NB4 (cell line): ENCODE measurements around the gene VEPH1.

Experiments
- DNase-seq: peaks from one replicate; pipeline ENCODE4 v3.0.0; 2010; ENCODE audit warnings: low read depth
- H3K4me3 ChIP-seq: one replicate; pipeline ENCODE4 v1.5.1; 2011; ENCODE audit warnings: mild to moderate bottlenecking, low read depth, low read length, moderate library complexity
- CTCF ChIP-seq: IDR thresholded peaks from one replicate; pipeline ENCODE4 v1.5.1; 2012; ENCODE audit warnings: low read depth, low read length
- MAX ChIP-seq: IDR thresholded peaks from 2 replicates; pipeline ENCODE4 v1.6.1; 2011; ENCODE audit warnings: low read depth, low read length
- MYC ChIP-seq: IDR thresholded peaks from 2 replicates; pipeline ENCODE4 v1.6.1; 2011; ENCODE audit warnings: low read depth, low read length
- POLR2A ChIP-seq: IDR thresholded peaks from 2 replicates; pipeline ENCODE4 v1.6.1; 2011; ENCODE audit warnings: mild to moderate bottlenecking; ENCODE audit not compliant: insufficient read length; ENCODE audit errors: extremely low read depth

The VEPH1 gene

GRCh38 chr3:157541506-157542236 lies 38.5 kb upstream of the VEPH1 start:
- DNase-seq, result no peak
- no peak for TF ChIP-seq MAX
- TF ChIP-seq CTCF, result no peak
- TF ChIP-seq POLR2A, result no peak
- no peak for TF ChIP-seq MYC
- H3K4me3 ChIP-seq, result no peak overlapping the region

- DNase-seq, result no peak
- TF ChIP-seq POLR2A (no peak), CTCF (no peak)
- no peak overlapping the region for H3K4me3 ChIP-seq
These were observed 37.4 kb upstream of the VEPH1 start for GRCh38 chr3:157540656-157541055.

- no peak for TF ChIP-seq POLR2A
- no peak for TF ChIP-seq MAX
- TF ChIP-seq MYC, result no peak
- TF ChIP-seq CTCF, result no peak
- DNase-seq, result no peak
These were observed 32.5 kb upstream of the VEPH1 start for GRCh38 chr3:157535667-157536066.

GRCh38 chr3:157534725-157535161 lies 31.5 kb upstream of the VEPH1 start:
- TF ChIP-seq CTCF, result no peak
- no peak for TF ChIP-seq POLR2A
- no peak for TF ChIP-seq MYC
- TF ChIP-seq MAX, result no peak
- DNase-seq, result no peak
- no peak overlapping the region for H3K4me3 ChIP-seq

More at GRCh38 chr3:157535667-157536066, 32.5 kb upstream of the VEPH1 start:
- no peak overlapping the region for H3K4me3 ChIP-seq

GRCh38 chr3:157533298-157534070 lies 30.3 kb upstream of the VEPH1 start:
- no peak overlapping the region for H3K4me3 ChIP-seq

More at GRCh38 chr3:157533298-157534070, 30.3 kb upstream of the VEPH1 start:
- no peak for DNase-seq
- no peak for TF ChIP-seq MYC
- TF ChIP-seq MAX, result no peak
- TF ChIP-seq CTCF, result no peak
- no peak for TF ChIP-seq POLR2A
